MV-4-11 (cell line): ENCODE measurements around the gene FUT8.
"Not testable (repeated sequence)": the region's sequence is repeated elsewhere in the genome, so short reads cannot be mapped to it uniquely, and the experiment has no call there.

Experiments used
- DNase-seq: peaks from one replicate; lab custom pipeline; 2025; lab: John Stamatoyannopoulos, UW

The FUT8 gene

DNA sequence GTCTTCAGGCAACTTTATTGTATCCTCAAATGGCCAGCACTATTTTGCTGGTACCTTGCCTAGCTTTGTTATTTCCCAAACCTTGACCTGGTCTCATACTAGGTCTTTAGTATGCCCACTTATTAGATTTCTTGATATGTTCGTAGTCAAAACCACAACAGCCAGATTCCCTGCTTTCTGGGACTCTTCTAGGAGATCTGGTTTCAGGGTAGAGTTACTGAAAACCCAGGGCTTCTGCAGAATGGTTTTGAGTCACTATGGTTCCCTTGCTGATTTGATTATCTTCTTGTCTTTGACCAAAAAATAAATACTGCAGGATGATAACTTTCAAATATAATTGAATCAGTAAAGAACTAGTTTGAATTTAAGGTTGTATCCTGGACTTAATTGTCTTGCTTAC lies 211.2 kb downstream of the FUT8 start:
- DNase-seq: no peak

DNA sequence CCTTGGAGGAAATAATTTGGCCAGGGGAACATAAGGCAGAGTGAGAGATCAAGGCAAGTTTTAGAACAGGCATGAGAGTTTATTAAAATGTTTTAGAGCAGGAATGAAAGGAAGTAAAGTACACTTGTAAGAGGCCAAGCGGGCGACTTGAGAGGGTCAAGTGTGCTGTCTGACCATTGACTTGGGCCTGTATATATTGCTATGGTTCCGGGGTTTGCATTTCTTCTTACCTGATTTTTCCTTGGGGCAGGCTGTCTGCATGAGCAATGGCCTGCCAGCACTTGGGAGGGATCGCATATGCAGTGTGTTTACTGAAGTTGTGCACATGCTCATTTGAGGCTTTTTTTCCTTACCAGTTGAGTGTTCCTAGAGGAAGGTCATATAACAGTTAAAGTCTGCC lies 214.8 kb downstream of the FUT8 start:
- no peak for DNase-seq

DNA sequence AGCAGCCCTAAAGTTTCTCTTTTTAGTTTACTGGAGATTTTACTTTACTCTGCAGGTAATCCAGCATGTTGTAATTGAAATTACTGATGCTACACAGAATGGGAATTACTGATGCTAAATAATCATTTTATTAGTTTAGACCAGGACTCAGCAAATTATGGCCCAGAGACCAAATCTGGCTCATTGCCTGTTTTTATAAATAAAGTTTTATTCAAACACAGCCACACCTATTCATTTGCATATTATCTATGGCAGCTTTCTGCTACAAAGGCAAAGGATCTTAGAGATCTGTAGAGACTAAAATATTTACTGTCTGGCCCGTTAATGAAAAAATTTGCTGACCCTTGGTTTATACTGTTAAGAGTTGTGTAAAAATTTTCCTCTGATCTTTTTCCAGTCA lies 216.1 kb downstream of the FUT8 start:
- DNase-seq: no peak

DNA sequence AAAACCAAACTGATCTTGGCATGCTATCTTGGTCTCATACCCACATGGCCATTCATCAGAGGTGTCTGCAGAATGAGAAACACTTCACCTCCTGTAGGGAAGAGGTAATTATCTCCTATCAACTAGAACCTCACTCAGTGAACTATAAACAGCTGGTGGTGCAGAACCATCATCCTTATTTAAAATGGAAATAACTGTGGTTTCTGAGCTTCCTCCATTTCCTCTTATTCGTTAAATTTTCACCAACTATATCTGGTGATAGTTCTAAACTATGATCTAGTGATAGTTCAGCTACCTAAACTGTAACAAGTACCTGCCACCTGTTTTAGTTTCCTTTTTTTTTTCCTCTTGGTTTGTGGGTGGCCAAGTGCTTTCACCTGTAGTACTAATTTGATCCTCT lies 218.5 kb downstream of the FUT8 start:
- DNase-seq: no peak

DNA sequence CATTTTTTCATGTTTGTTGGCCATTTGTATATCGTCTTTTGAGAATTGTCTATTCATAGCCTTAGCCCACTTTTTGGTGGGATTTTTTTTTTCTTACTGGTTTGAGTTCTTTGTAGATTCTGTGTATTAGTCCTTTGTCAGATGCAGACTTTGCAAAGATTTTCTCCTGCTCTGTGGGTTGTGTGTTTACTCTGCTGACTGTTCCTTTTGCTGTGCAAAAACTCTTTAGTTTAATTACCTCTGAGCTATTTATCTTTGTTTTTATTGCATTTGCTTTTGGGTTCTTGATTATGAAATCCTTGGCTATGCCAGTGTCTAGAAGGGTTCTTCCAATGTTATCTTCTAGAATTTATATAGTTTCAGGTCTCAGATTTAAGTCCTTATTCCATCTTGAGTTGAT lies 220.0 kb downstream of the FUT8 start:
- no peak for DNase-seq

DNA sequence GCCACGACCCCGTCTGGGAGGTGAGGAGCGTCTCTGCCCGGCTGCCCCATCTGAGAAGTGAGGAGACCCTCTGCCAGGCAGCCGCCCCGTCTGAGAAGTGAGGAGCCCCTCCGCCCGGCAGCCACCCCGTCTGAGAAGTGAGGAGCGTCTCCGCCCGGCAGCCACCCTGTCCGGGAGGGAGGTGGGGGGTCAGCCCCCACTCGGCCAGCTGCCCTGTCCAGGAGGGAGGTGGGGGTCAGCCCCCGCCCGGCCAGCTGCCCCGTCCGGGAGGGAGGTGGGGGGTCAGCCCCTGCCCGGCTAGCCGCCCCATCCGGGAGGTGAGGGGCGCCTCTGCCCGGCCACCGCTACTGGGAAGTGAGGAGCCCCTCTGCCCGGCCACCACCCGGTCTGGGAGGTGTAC lies 221.1 kb downstream of the FUT8 start:
- not testable (repeated sequence) for DNase-seq

DNA sequence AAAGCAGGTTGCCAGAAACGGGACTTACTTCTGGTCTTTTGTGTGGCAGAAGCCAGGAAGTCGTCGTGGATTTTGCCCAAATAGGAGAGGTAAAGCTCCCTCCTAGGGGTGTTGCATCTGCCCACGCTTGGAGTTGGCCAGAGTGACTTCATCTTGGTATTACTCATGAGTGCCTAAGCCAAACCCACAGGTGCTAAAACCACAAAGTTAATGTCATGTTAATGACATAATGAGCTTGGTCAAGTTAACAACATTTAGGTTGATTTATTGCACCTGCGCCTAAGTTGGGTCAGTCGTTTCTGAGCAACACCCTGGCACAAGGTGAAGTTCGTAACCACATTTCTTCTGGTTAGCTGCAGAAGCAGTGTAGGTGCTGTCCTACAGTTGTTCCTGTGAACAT lies 225.2 kb downstream of the FUT8 start:
- peak; percentile 17 for DNase-seq

DNA sequence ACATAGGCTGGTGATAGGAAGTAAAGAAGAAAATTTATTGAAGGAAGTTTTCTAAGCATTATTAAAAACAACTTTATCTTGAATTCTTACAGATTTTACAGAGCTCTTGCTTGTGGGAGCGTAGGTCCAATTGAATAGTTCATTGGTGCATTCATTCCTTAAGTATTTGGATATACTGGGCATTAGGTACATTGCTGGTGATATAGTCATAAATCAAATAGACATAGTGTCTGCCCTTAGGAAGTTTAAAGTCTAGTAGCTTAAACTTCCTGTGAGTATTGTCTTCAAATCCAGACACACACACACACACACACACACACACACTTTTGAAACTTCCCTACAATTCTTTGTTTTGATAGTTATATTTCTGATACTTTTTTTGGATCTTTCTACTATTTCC lies 226.7 kb downstream of the FUT8 start:
- no peak for DNase-seq

DNA sequence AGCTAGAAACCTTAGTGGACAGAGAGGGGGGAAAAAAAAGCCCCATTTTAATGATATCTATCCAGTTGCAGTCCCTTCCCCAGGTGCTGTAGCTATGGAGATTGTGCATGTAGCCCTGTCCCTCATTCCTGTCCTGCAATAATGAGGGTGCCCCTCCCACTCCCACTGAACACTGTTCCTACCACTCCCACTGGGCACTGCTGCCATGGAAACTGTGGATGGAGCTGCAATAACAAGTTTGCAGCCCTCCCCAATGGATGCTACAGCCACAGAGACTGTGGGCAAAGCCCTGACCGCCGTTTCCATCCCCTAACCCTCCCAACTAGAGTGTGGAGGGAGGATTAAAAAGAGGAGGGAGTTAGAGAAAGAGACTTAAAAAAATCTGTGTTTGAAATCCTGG lies 238.3 kb downstream of the FUT8 start:
- no peak for DNase-seq

DNA sequence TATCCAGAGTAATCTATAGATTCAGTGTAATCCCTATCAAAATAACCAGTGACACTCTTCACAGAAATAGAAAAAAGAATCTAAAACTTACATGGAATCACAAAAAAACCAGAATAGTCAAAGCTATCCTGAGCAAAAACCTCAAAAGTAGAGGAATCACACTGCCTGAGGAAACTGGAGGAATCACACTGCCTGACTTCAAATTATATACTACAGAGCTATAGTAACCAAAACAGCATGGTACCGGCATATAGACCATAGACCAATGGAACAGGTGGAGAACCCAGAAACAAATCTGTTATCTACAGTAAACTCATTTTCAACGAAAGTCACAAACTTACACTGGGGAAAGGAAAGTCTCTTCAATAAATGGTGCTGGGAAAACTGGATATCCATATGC lies 244.0 kb downstream of the FUT8 start:
- DNase-seq: no peak

DNA sequence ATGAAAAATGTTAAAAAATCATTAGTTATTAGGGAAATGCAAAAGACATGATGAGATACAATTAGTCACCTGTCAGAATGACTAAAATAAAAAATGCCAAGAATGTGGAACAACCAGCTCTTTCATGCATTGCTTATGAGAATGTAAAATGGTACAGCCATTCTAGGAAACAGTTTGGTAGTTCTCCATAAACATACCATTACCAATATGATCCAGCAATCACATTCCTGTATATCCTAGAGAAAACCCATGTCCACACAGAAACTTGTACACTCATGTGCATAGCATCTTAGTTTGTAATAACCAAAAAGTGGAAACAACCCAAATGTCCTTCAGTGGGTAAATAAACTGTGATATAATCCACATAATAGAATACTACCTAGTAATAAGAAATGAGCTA lies 245.7 kb downstream of the FUT8 start:
- DNase-seq: no peak

DNA sequence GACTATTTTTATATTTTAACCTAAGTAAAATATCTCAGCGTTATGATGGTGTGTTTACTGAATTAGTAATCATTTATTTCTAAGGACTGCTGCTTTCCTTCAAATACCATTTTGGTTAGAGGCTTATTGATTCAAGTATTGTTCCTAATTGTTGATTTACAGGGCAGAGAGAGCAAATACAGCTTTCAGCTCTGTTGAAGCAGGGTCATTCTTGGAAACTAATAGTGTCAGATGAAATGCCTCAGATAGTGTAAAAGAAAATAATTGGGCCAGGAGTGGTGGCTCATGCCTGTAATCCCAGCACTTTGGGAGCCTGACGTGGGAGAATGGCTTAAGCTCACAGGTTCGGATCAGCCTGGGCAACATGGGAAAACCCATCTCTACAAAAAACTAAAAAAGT lies 249.3 kb downstream of the FUT8 start:
- no peak for DNase-seq

DNA sequence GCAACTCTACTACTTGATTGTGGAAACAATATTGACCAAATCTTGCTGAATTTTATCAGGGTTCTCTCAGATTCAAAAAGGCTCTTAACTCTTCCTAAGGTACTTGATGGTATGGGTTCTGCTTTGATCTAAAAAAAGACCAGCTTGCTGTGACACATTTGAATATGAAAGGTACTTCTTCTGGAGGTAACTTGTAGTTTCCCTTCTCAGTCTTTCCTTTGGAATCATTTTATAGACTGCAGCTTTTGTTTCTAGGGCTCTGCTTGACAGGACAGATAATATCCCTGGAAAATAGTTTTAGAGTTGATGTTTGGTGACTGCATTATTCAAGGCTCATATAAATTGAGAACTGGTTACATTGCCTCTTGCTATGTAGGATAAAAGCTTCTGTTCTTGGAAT lies 251.9 kb downstream of the FUT8 start:
- no peak for DNase-seq

DNA sequence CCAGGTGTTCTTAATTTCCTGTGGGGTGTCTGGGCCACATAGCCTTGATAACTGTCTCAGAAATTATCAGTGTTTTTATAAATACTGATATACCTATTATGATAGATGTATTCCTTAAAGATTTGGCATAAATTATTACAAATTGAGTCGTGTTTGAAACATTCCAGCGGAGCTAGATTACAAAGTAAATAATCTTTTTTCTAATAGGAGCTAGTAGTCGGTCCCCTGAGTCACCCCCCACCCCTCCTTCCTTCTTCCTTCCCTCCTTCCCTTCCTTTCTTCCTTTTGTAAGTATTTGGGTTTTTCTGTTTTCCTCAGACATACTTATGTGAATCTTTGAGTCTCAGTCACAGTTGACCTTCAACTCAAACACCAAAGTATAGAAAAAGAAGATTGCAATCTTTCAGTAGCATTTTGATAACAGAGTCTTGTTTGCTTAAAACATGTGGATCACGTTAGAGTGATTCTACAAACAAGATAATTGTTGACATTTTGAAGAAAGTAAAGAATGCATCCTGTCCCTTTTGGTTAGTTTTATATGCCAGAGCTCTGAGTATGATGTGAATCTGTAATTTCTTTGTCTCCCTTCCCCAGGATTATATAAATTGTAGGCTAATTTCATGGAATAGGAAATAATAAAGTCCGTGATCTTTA lies 264.0 kb downstream of the FUT8 start:
- no peak for DNase-seq

DNA sequence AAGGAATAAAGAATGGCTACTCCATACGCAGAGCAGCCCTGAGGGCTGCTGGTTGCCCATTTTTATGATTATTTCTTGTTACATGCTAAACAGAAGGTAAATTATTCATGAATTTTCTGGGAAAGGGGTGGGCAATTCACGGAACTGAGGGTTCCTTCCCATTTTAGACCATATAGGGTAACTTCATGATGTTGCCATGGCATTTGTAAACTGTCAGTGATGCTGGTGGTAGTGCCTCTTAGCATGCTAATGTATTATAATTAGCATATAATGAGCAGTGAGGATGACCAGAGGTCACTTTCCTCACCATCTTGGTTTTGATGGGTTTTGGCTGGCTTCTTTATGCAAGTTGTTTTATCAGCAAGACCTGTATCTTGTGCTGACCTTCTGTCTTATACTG lies 273.0 kb downstream of the FUT8 start:
- DNase-seq: no peak

DNA sequence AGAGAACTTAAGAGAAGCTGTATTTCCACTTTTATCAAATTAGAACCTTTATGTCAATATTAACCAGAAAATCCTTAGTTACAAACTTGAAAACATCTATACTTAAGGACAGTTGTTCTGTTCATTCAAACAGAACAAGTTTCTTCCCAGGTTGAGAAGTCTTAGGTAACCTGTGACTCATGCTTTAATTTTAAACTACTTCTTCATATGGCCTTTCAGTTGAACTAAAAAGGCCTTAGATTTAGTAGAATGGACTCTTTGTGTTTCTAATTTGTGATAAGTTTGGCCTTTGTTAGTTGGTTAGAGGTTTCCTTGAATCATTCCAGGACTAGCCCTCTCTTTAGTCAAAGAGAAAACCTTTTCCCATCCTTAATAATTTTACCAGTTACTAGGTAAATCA lies 274.2 kb downstream of the FUT8 start:
- DNase-seq: no peak

DNA sequence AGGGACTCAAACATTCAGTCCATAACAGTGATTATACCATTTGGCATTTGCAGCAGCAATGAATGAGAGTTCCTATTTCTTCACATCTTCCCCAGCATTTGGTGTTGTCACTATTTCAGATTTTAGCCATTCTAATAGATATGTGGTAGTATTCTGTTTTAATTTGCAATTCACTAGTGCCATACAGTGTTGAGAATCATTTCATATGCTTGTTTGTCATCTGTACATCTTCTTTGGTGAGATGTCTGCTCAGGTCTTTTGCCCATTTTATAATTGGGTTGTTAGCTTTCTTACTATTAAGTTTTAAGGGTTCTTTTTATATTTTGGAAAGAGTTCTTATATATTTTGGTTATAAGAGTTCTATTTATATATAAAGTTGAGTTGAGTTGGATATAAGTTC lies 276.5 kb downstream of the FUT8 start:
- no peak for DNase-seq

DNA sequence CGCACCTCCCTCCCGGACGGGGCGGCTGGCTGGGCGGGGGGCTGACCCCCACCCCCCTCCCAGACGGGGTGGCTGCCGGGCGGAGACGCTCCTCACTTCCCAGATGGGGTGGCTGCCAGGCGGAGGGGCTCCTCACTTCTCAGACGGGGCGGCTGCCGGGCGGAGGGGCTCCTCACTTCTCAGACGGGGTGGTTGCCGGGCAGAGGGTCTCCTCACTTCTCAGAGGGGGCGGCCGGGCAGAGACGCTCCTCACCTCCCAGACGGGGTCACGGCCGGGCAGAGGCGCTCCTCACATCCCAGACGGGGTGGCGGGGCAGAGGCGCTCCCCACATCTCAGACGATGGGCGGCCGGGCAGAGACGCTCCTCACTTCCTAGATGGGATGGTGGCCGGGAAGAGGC lies 280.0 kb downstream of the FUT8 start:
- DNase-seq: not testable (repeated sequence)

DNA sequence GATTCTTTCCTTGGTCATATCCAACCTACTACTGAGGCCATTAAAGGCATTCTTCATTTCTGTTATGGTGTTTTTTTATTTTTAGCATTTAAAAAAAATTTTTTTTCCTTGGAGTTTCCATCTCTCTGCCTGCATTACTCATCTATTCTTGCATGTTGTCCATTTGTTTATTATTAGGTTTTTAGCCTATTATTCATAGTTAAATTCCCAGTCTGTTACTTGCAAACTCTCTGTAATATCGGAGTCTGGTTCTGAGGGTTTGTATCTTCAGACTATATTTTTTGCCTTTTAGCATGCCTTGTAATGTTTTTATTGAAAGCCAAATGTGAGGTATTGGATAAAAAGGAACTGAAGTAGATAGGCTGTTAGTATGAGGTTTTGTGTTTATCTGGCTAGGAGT lies 284.3 kb downstream of the FUT8 start:
- DNase-seq: no peak

DNA sequence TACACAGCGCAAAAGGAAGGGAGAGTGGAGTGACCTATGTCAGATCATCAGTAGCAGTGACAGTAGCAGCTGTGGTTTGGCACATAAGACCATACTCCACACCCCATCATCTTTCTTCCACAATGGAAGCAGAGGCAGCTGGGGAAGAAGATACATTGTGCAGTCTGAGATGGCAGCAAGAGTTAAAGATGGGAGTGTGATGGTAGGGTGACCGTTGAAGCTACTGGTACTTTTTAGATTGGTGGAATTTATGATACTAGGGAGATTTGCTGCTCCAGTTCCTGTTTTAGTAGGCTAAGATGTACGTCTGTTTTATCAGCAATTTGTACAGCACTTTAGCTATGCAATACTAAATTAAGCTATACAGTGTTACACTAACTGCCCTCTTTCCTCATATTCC lies 291.0 kb downstream of the FUT8 start:
- no peak for DNase-seq

DNA sequence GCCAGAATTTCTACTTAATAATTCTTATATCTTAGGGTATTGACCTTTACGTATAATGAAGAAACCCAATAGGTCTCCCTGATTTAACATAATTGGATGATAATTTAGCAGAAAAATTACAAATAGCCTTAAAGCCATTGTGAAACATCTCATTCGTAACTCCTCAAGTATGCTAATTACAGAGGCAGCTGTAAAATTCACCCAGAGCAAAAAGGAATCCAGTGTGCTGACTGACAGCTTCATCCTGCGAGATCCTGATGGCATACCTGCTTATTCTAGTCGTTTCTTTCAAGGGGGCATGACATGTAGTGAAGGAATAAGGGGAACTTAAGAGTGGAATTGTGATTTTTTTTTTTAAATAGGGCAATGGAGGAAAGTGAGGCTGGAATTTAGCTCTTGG lies 291.5 kb downstream of the FUT8 start:
- no peak for DNase-seq

DNA sequence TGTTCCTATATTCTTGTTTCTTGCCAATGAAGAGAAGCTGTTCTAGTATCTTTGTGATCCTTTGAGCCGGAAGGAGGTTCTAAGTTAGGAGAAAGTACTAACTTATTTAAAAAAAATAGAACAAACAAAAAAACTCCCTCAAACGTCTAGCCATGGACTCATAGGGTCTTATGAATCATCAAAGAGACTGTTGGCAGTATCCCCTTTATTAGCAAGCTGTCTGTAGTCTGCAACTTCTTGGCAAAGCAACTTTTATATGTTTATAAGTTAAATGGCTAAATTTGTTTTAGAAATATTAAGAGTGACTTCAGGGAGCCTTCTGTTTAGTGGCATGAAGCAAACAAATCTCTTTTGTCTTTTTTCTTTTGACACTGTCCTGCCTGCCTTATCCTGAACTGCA lies 291.9 kb downstream of the FUT8 start:
- DNase-seq: no peak

DNA sequence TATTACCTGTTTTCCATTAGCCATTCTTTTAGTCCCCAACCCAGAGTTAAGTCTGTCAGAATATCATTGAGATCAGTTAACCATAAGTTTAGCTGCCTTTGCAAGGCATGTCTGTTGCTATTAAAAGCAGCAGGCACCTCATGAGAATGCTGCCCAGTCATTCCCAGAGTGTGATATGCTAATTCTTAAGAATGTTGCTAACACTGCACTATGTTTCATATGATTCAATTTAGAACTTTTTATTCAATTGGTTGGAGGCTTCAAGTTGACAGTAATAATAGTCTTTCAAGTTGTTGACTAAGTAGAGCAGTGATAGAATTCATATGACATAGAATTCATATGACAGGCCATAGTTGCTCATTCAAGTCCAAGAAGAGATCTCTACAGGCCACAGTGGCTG lies 292.3 kb downstream of the FUT8 start:
- DNase-seq: no peak

DNA sequence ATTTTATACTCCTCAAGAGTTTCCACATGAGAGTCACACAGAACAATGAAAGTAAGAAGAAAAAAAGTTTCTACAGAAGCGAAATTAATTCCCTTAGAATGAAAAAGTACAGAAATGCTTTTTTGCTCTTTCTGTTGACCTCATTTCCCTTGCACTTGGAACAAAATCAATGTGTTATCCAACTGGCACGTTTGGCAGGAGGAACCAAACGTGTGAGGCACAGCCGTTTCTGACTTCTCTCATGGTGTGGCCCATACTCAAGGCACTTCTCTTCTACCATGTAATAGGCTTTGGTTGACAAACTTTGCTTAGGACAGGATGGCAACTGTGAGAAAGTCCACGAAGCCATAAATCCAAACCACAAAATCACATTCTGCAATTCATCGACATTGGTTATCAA lies 297.0 kb downstream of the FUT8 start:
- no peak for DNase-seq

DNA sequence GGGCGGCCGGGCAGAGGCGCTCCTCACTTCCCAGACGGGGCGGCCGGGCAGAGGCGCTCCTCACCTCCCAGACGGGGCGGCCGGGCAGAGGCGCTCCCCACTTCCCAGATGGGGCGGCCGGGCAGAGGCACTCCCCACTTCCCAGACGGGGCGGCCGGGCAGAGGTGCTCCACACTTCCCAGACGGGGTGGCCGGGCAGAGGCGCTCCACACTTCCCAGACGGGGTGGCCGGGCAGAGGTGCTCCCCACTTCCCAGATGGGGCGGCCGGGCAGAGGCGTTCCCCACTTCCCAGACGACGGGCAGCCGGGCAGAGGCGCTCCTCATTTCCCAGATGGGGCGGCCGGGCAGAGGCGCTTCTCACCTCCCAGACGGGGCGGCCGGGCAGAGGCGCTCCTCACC lies 304.3 kb downstream of the FUT8 start:
- not testable (repeated sequence) for DNase-seq
